Right cardiac atrium (tissue), 5 donors: ENCODE measurements around the gene ARL5C. TPM values are rescaled to one million over a fixed set of nuclear protein-coding genes. Genes with fewer than 3 reads are reported as not detected.

Experiments
- ATAC-seq, 2 donors: fragments of 200-7000 bp; cut with Tn5 transposase; one replicate each; pipeline versions ENCODE4 v1.8.0 to v1.9.1; 2020; ENCODE audit warnings: moderate library complexity in 2 of 2, mild to moderate bottlenecking in 1 of 2
- DNase-seq, 3 donors: peaks; one replicate each; pipeline ENCODE4 v3.0.0-alpha.2; 2020
- H3K27ac ChIP-seq: one replicate; pipeline ENCODE4 v1.5.1; 2013; ENCODE audit warnings: mild to moderate bottlenecking, low read length, control low read depth, moderate library complexity
- H3K27me3 ChIP-seq: one replicate; pipeline ENCODE4 v1.6.1; 2013; ENCODE audit not compliant: control insufficient read depth, insufficient read depth
- H3K4me1 ChIP-seq: one replicate; pipeline ENCODE4 v1.6.1; 2013; ENCODE audit warnings: low read length; ENCODE audit not compliant: control insufficient read depth, insufficient read depth
- H3K4me3 ChIP-seq: one replicate; pipeline ENCODE4 v1.5.1; 2013; ENCODE audit warnings: low read length, control low read depth
- H3K9me3 ChIP-seq: one replicate; pipeline ENCODE4 v1.6.1; 2013; ENCODE audit warnings: low read length; ENCODE audit not compliant: control insufficient read depth
- WGBS: extraction: QIAGEN DNeasy Blood & Tissue Kit; methylation state at CpG from one replicate; pipeline ENCODE4 v1.1.7; 2013; 5-methylcytosine and 5-hydroxymethylcytosine counted together
- intact Hi-C, 4 donors: fragments of 100-400 bp; cut with DNase I; formaldehyde crosslinking; loops; one replicate each; pipeline versions ENCODE4 v1.11.0 to v1.14.0; 2022 to 2023
- polyA plus RNA-seq: library from polyadenylated mRNA; stranded (reverse); fragments of 200-250 nt; gene quantifications from one replicate; pipeline ENCODE4 v1.2.3, GENCODE V29; 2013
- total RNA-seq, 4 donors: library from RNA; stranded (reverse); fragmentation: NEBNext Ultra II Directional; extraction: Animal tissue kit (Norgen Biotek cat#: 25700); gene quantifications; one replicate each; pipeline ENCODE4 v1.2.1, GENCODE V29; 2021
- donor health status: healthy with polysubstance abuse.
- donor health status: DM: no; HTN: yes; CAD: no.
- donor health status: DM: no; HTN: no; CAD: no.
- donor health status: DM: no; HTN: yes; CAD: no; lungs with severe emphysema.
- donor health status: DM: yes; HTN: yes; CAD: no.

Gene ARL5C
- total and polyA plus RNA-seq, 5 donors: not detected

- Histone ChIP-seq H3K27me3 (no peaks in the 10 kb centered on the region), H3K4me1 (peaks cover 3% of the 10 kb centered on the region), H3K4me3 (peak overlapping the region; percentile 96), H3K27ac (no peak overlapping the region), H3K9me3 (no peaks in the 10 kb centered on the region)
- no peak for ATAC-seq
- DNase-seq: no peak
- intact Hi-C loops: loop anchor here in 1 of 4 donors (10.0 kb wide), 1 partner anchor 54 kb away; no protein-coding TSS in a partner anchor
- WGBS: 44% methylated on average over 11 of the region's 11 CpGs
These were observed 35.1 kb upstream of the ARL5C start for GRCh38 chr17:39200957-39201510.

- WGBS: under 1% methylated on average over 52 of the region's 52 CpGs
- intact Hi-C loops: loop anchor here in 1 of 4 donors (10.0 kb wide), 1 partner anchor 55 kb away; no protein-coding TSS in a partner anchor
- peaks cover 3% of the 10 kb centered on the region for H3K4me1 ChIP-seq
- DNase-seq: peak; percentile 78 to 91 (median 91)
- H3K4me3 ChIP-seq: peak within 1 kb of the TSS; percentile 96
- no peaks in the 10 kb centered on the region for H3K27me3 ChIP-seq
- peak within 1 kb of the TSS; percentile 87 for H3K27ac ChIP-seq
- no peaks in the 10 kb centered on the region for H3K9me3 ChIP-seq
- peak; percentile 75 for ATAC-seq
These were observed 34.3 kb upstream of the ARL5C start, which contains the start of gene RPL19 for GRCh38 chr17:39200070-39200879. Gene RPL19 (plus strand): TSS chr17:39200283. CDS start chr17:39200345, 62 bp downstream.

- H3K27ac ChIP-seq: peak overlapping the region; percentile 66
- no peaks in the 10 kb centered on the region for H3K27me3 ChIP-seq
- under 1% methylated on average over 10 of the region's 10 CpGs for WGBS
- intact Hi-C loops: loop anchor here in 1 of 4 donors (10.0 kb wide), 1 partner anchor 55 kb away; no protein-coding TSS in a partner anchor
- H3K4me3 ChIP-seq: peak overlapping the region; percentile 96
- H3K9me3 ChIP-seq: no peaks in the 10 kb centered on the region
- H3K4me1 ChIP-seq: peaks cover 3% of the 10 kb centered on the region
- ATAC-seq (peak; percentile 78 to 80), DNase-seq (peak; percentile 91 to 95 (median 92))
These were observed 33.8 kb upstream of the ARL5C start for GRCh38 chr17:39199820-39200069.

GRCh38 chr17:39198186-39198566 is 32.2 kb upstream of the ARL5C start:
- H3K9me3 ChIP-seq: no peaks in the 10 kb centered on the region
- 78% methylated on average over 4 of the region's 4 CpGs for WGBS
- DNase-seq (peak in 1 of 3 donors; percentile 62), ATAC-seq (no peak)
- H3K27me3 ChIP-seq: no peaks in the 10 kb centered on the region
- intact Hi-C loops: no loop called here
- H3K4me3 ChIP-seq: no peak overlapping the region
- no peak overlapping the region for H3K27ac ChIP-seq
- peaks cover 3% of the 10 kb centered on the region for H3K4me1 ChIP-seq

- intact Hi-C loops: no loop called here
These were observed 31.6 kb upstream of the ARL5C start, which contains the start of gene CACNB1 for GRCh38 chr17:39197380-39198185. Gene CACNB1 (minus strand): TSS chr17:39197669. CDS start chr17:39197495, 174 bp downstream.

GRCh38 chr17:39196808-39197291 is 30.9 kb upstream of the ARL5C start:
- WGBS: under 1% methylated on average over 30 of the region's 30 CpGs
- H3K27ac ChIP-seq: peak overlapping the region; percentile 7
- DNase-seq (peak in 2 of 3 donors; percentile 72 to 81), ATAC-seq (peak in 1 of 2 donors; percentile 1)
- no peaks in the 10 kb centered on the region for H3K9me3 ChIP-seq
- intact Hi-C loops: no loop called here
- H3K27me3 ChIP-seq: no peaks in the 10 kb centered on the region
- peaks cover 3% of the 10 kb centered on the region for H3K4me1 ChIP-seq
- peak overlapping the region; percentile 66 for H3K4me3 ChIP-seq

More at GRCh38 chr17:39197380-39198185, 31.6 kb upstream of the ARL5C start, which contains the start of gene CACNB1:
- DNase-seq (peak; percentile 84 to 92 (median 90)), ATAC-seq (peak; percentile 74 to 79)
- Histone ChIP-seq H3K27ac (peak within 1 kb of the TSS; percentile 40), H3K4me3 (peak within 1 kb of the TSS; percentile 66), H3K4me1 (peaks cover 3% of the 10 kb centered on the region), H3K9me3 (no peaks in the 10 kb centered on the region), H3K27me3 (no peaks in the 10 kb centered on the region)
- 1% methylated on average over 55 of the region's 55 CpGs for WGBS

- 31% methylated on average over 8 of the region's 8 CpGs for WGBS
- H3K9me3 ChIP-seq: no peaks in the 10 kb centered on the region
- H3K4me1 ChIP-seq: peaks cover 3% of the 10 kb centered on the region
- H3K4me3 ChIP-seq: peak overlapping the region; percentile 66
- ATAC-seq (no peak), DNase-seq (peak in 1 of 3 donors; percentile 67)
- no peaks in the 10 kb centered on the region for H3K27me3 ChIP-seq
- intact Hi-C loops: no loop called here
- no peak overlapping the region for H3K27ac ChIP-seq
These were observed 30.4 kb upstream of the ARL5C start for GRCh38 chr17:39196241-39196807.

GRCh38 chr17:39195568-39196160 is 29.7 kb upstream of the ARL5C start:
- no peak for ATAC-seq
- H3K9me3 ChIP-seq: no peaks in the 10 kb centered on the region
- H3K27ac ChIP-seq: no peak overlapping the region
- no peak overlapping the region for H3K4me3 ChIP-seq
- intact Hi-C loops: no loop called here
- H3K27me3 ChIP-seq: no peaks in the 10 kb centered on the region
- no peaks in the 10 kb centered on the region for H3K4me1 ChIP-seq
- DNase-seq: peak in 2 of 3 donors; percentile 46 to 54
- WGBS: 56% methylated on average over 8 of the region's 8 CpGs

- Histone ChIP-seq H3K27ac (no peak overlapping the region), H3K4me1 (no peaks in the 10 kb centered on the region), H3K9me3 (no peaks in the 10 kb centered on the region), H3K4me3 (no peak overlapping the region), H3K27me3 (no peaks in the 10 kb centered on the region)
- WGBS: 64% methylated on average over 10 of the region's 10 CpGs
- DNase-seq (peak in 2 of 3 donors; percentile 47), ATAC-seq (no peak)
- intact Hi-C loops: no loop called here
These were observed 29.1 kb upstream of the ARL5C start for GRCh38 chr17:39194985-39195524.
